ENCODE data around the gene IQGAP2. TPM values are rescaled to one million over a fixed set of nuclear protein-coding genes. Genes with fewer than 3 reads are reported as not detected.
"Not testable (repeated sequence)": the region's sequence is repeated elsewhere in the genome, so short reads cannot be mapped to it uniquely, and the experiment has no call there.

IQGAP2 gene
- total RNA-seq, 1 donor from 2014 or later: 11.5 TPM

- H3K27me3 ChIP-seq (ENCODE audit: control insufficient read depth in 3 of 3, insufficient read depth in 3 of 3, low read length in 3 of 3); H3K4me3 ChIP-seq (ENCODE audit: low read length in 3 of 3); H3K9ac ChIP-seq (ENCODE audit: low read depth in 1 of 3, low read length in 3 of 3); H3K36me3 ChIP-seq (ENCODE audit: control insufficient read depth in 3 of 3, insufficient read depth in 3 of 3, low read length in 3 of 3); H3K4me1 ChIP-seq (ENCODE audit: control insufficient read depth in 3 of 3, insufficient read depth in 3 of 3, low read length in 3 of 3); H3K27ac ChIP-seq (ENCODE audit: low read depth, low read length); H3K9me3 ChIP-seq (ENCODE audit: control insufficient read depth in 3 of 3, low read length in 3 of 3): not testable (repeated sequence)
These were observed 25.5 kb downstream of the IQGAP2 start for GRCh38 chr5:76428550-76428949.

- Histone ChIP-seq H3K9ac (ENCODE audit: low read depth in 1 of 3, low read length in 3 of 3) (no peak overlapping the region), H3K4me3 (ENCODE audit: low read length in 3 of 3) (no peak overlapping the region), H3K27ac (ENCODE audit: low read depth, low read length) (no peak overlapping the region), H3K9me3 (ENCODE audit: control insufficient read depth in 3 of 3, low read length in 3 of 3) (no peaks in the 10 kb centered on the region), H3K4me1 (ENCODE audit: control insufficient read depth in 3 of 3, insufficient read depth in 3 of 3, low read length in 3 of 3) (no peaks in the 10 kb centered on the region), H3K36me3 (ENCODE audit: control insufficient read depth in 3 of 3, insufficient read depth in 3 of 3, low read length in 3 of 3) (no peaks in the 10 kb centered on the region), H3K27me3 (ENCODE audit: control insufficient read depth in 3 of 3, insufficient read depth in 3 of 3, low read length in 3 of 3) (no peaks in the 10 kb centered on the region)
These were observed 30.2 kb downstream of the IQGAP2 start for GRCh38 chr5:76433261-76433660.

- H3K36me3 ChIP-seq (ENCODE audit: control insufficient read depth in 3 of 3, insufficient read depth in 3 of 3, low read length in 3 of 3); H3K4me3 ChIP-seq (ENCODE audit: low read length in 3 of 3); H3K4me1 ChIP-seq (ENCODE audit: control insufficient read depth in 3 of 3, insufficient read depth in 3 of 3, low read length in 3 of 3); H3K9me3 ChIP-seq (ENCODE audit: control insufficient read depth in 3 of 3, low read length in 3 of 3); H3K27me3 ChIP-seq (ENCODE audit: control insufficient read depth in 3 of 3, insufficient read depth in 3 of 3, low read length in 3 of 3); H3K27ac ChIP-seq (ENCODE audit: low read depth, low read length); H3K9ac ChIP-seq (ENCODE audit: low read depth in 1 of 3, low read length in 3 of 3): not testable (repeated sequence)
These were observed 34.4 kb downstream of the IQGAP2 start for GRCh38 chr5:76437507-76437906.

- Histone ChIP-seq H3K27ac (ENCODE audit: low read depth, low read length) (no peak overlapping the region), H3K4me1 (ENCODE audit: control insufficient read depth in 3 of 3, insufficient read depth in 3 of 3, low read length in 3 of 3) (no peaks in the 10 kb centered on the region), H3K9ac (ENCODE audit: low read depth in 1 of 3, low read length in 3 of 3) (no peak overlapping the region), H3K4me3 (ENCODE audit: low read length in 3 of 3) (no peak overlapping the region), H3K36me3 (ENCODE audit: control insufficient read depth in 3 of 3, insufficient read depth in 3 of 3, low read length in 3 of 3) (no peaks in the 10 kb centered on the region), H3K27me3 (ENCODE audit: control insufficient read depth in 3 of 3, insufficient read depth in 3 of 3, low read length in 3 of 3) (no peaks in the 10 kb centered on the region), H3K9me3 (ENCODE audit: control insufficient read depth in 3 of 3, low read length in 3 of 3) (no peaks in the 10 kb centered on the region)
These were observed 34.9 kb downstream of the IQGAP2 start for GRCh38 chr5:76438025-76438424.

- no peaks in the 10 kb centered on the region for H3K4me1 ChIP-seq (ENCODE audit: control insufficient read depth in 3 of 3, insufficient read depth in 3 of 3, low read length in 3 of 3)
- H3K4me3 ChIP-seq (ENCODE audit: low read length in 3 of 3): no peak overlapping the region
- H3K36me3 ChIP-seq (ENCODE audit: control insufficient read depth in 3 of 3, insufficient read depth in 3 of 3, low read length in 3 of 3): no peaks in the 10 kb centered on the region
- H3K9me3 ChIP-seq (ENCODE audit: control insufficient read depth in 3 of 3, low read length in 3 of 3): no peaks in the 10 kb centered on the region
- no peaks in the 10 kb centered on the region for H3K27me3 ChIP-seq (ENCODE audit: control insufficient read depth in 3 of 3, insufficient read depth in 3 of 3, low read length in 3 of 3)
- no peak overlapping the region for H3K9ac ChIP-seq (ENCODE audit: low read depth in 1 of 3, low read length in 3 of 3)
- H3K27ac ChIP-seq (ENCODE audit: low read depth, low read length): no peak overlapping the region
These were observed 36.1 kb downstream of the IQGAP2 start for GRCh38 chr5:76439201-76439600.

GRCh38 chr5:76439929-76440328, 36.8 kb downstream of the IQGAP2 start:
- Histone ChIP-seq H3K4me3 (ENCODE audit: low read length in 3 of 3) (no peak overlapping the region), H3K9me3 (ENCODE audit: control insufficient read depth in 3 of 3, low read length in 3 of 3) (no peaks in the 10 kb centered on the region), H3K36me3 (ENCODE audit: control insufficient read depth in 3 of 3, insufficient read depth in 3 of 3, low read length in 3 of 3) (no peaks in the 10 kb centered on the region), H3K9ac (ENCODE audit: low read depth in 1 of 3, low read length in 3 of 3) (no peak overlapping the region), H3K27ac (ENCODE audit: low read depth, low read length) (no peak overlapping the region), H3K27me3 (ENCODE audit: control insufficient read depth in 3 of 3, insufficient read depth in 3 of 3, low read length in 3 of 3) (no peaks in the 10 kb centered on the region), H3K4me1 (ENCODE audit: control insufficient read depth in 3 of 3, insufficient read depth in 3 of 3, low read length in 3 of 3) (no peaks in the 10 kb centered on the region)

- no peaks in the 10 kb centered on the region for H3K9me3 ChIP-seq (ENCODE audit: control insufficient read depth in 3 of 3, low read length in 3 of 3)
- no peaks in the 10 kb centered on the region for H3K36me3 ChIP-seq (ENCODE audit: control insufficient read depth in 3 of 3, insufficient read depth in 3 of 3, low read length in 3 of 3)
- H3K4me1 ChIP-seq (ENCODE audit: control insufficient read depth in 3 of 3, insufficient read depth in 3 of 3, low read length in 3 of 3): no peaks in the 10 kb centered on the region
- H3K27me3 ChIP-seq (ENCODE audit: control insufficient read depth in 3 of 3, insufficient read depth in 3 of 3, low read length in 3 of 3): no peaks in the 10 kb centered on the region
- no peak overlapping the region for H3K9ac ChIP-seq (ENCODE audit: low read depth in 1 of 3, low read length in 3 of 3)
- no peak overlapping the region for H3K27ac ChIP-seq (ENCODE audit: low read depth, low read length)
- H3K4me3 ChIP-seq (ENCODE audit: low read length in 3 of 3): no peak overlapping the region
These were observed 38.0 kb downstream of the IQGAP2 start for GRCh38 chr5:76441101-76441500.

- Histone ChIP-seq H3K9ac (ENCODE audit: low read depth in 1 of 3, low read length in 3 of 3) (no peak overlapping the region), H3K27me3 (ENCODE audit: control insufficient read depth in 3 of 3, insufficient read depth in 3 of 3, low read length in 3 of 3) (no peaks in the 10 kb centered on the region), H3K9me3 (ENCODE audit: control insufficient read depth in 3 of 3, low read length in 3 of 3) (no peaks in the 10 kb centered on the region), H3K36me3 (ENCODE audit: control insufficient read depth in 3 of 3, insufficient read depth in 3 of 3, low read length in 3 of 3) (no peaks in the 10 kb centered on the region), H3K27ac (ENCODE audit: low read depth, low read length) (no peak overlapping the region), H3K4me3 (ENCODE audit: low read length in 3 of 3) (no peak overlapping the region), H3K4me1 (ENCODE audit: control insufficient read depth in 3 of 3, insufficient read depth in 3 of 3, low read length in 3 of 3) (no peaks in the 10 kb centered on the region)
These were observed 39.0 kb downstream of the IQGAP2 start for GRCh38 chr5:76441890-76442673.

- Histone ChIP-seq H3K27ac (ENCODE audit: low read depth, low read length) (no peak overlapping the region), H3K9me3 (ENCODE audit: control insufficient read depth in 3 of 3, low read length in 3 of 3) (no peaks in the 10 kb centered on the region), H3K4me3 (ENCODE audit: low read length in 3 of 3) (no peak overlapping the region), H3K4me1 (ENCODE audit: control insufficient read depth in 3 of 3, insufficient read depth in 3 of 3, low read length in 3 of 3) (no peaks in the 10 kb centered on the region), H3K27me3 (ENCODE audit: control insufficient read depth in 3 of 3, insufficient read depth in 3 of 3, low read length in 3 of 3) (no peaks in the 10 kb centered on the region), H3K36me3 (ENCODE audit: control insufficient read depth in 3 of 3, insufficient read depth in 3 of 3, low read length in 3 of 3) (no peaks in the 10 kb centered on the region), H3K9ac (ENCODE audit: low read depth in 1 of 3, low read length in 3 of 3) (no peak overlapping the region)
These were observed 40.1 kb downstream of the IQGAP2 start for GRCh38 chr5:76443066-76443800.

GRCh38 chr5:76445063-76445462, 42.0 kb downstream of the IQGAP2 start:
- H3K36me3 ChIP-seq (ENCODE audit: control insufficient read depth in 3 of 3, insufficient read depth in 3 of 3, low read length in 3 of 3): no peaks in the 10 kb centered on the region
- H3K9ac ChIP-seq (ENCODE audit: low read depth in 1 of 3, low read length in 3 of 3): no peak overlapping the region
- no peaks in the 10 kb centered on the region for H3K9me3 ChIP-seq (ENCODE audit: control insufficient read depth in 3 of 3, low read length in 3 of 3)
- no peak overlapping the region for H3K27ac ChIP-seq (ENCODE audit: low read depth, low read length)
- H3K4me3 ChIP-seq (ENCODE audit: low read length in 3 of 3): no peak overlapping the region
- H3K27me3 ChIP-seq (ENCODE audit: control insufficient read depth in 3 of 3, insufficient read depth in 3 of 3, low read length in 3 of 3): no peaks in the 10 kb centered on the region
- no peaks in the 10 kb centered on the region for H3K4me1 ChIP-seq (ENCODE audit: control insufficient read depth in 3 of 3, insufficient read depth in 3 of 3, low read length in 3 of 3)

Data from skeletal muscle tissue (tissue), 4 donors.